GM19328 (cell line): ENCODE data around the gene PLEKHG4.

Experiments
- ATAC-seq: cut with Tn5 transposase; IDR thresholded peaks from one replicate; pipeline ENCODE4 v1.9.1; 2021; ENCODE audit warnings: mild to moderate bottlenecking, moderate library complexity; ENCODE audit not compliant: unreplicated experiment

PLEKHG4 gene

GRCh38 chr16:67259705-67260104, 19.6 kb upstream of the PLEKHG4 start:
- ATAC-seq = no peak

GRCh38 chr16:67260426-67261063, 18.8 kb upstream of the PLEKHG4 start:
- ATAC-seq = no peak

DNA sequence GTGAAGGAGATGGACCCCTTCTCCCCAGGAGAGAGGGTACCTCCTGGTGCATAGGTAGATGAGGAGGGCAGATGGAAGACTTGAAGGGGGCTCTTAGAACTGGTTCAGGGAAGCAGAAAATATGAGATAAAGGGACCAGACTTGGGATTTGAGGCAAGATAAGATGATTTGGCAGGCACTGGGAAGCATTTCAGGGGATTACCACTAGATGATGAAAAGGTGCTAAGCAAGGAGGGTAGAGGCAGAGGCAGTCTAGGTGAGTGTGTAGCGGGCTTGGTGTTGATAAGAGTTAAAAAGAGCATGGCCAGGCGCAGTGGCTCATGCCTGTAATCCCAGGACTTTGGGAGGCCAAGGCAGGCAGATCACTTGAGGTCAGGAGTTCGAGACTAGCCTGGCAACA, 16.1 kb upstream of the PLEKHG4 start:
- no peak for ATAC-seq

- no peak for ATAC-seq
Observed at GRCh38 chr16:67264277-67264676, 15.1 kb upstream of the PLEKHG4 start.

DNA sequence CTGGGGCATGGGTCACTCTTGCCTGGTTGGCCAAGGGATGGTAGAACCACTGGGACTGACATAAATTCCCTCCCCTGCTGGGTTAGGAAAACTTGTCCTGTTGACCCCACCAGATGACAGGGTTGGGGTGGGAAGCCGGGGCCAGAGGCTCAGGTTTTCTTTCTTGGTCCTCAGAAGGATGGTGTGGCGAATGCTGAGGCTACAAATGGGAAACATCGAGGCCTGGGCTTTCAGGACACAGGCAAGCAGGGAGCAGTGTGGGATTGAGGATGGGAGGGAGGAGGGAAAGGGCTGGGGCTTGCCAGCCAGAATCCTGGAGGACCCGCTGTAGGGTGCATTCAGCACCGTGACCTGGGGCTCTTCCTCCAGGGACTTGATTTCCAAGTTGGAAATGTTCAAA, 14.5 kb upstream of the PLEKHG4 start:
- ATAC-seq = no peak

DNA sequence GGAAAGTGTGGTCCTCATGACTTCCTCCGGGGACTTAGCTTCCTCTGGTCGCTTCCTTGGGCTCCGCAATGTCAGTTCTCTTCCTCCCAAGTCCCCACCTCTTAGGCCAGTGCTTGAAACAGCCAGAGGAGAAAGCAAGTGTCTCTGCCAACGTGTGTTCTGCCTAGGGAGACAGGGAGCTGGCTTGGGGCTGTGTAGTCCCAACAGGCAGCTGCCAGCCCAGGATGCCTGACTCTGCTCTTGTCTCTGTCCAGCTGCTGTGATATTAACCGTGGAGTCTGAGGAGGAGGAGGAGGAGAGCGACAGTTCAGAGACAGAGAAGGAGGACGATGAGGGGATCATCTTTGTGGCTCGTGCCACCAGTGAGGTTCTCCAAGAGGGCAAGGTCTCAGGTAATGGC, 13.5 kb upstream of the PLEKHG4 start:
- ATAC-seq = no peak

GRCh38 chr16:67268136-67268579, 11.2 kb upstream of the PLEKHG4 start:
- ATAC-seq = no peak

- ATAC-seq = no peak
Observed at GRCh38 chr16:67269766-67270165, 9.6 kb upstream of the PLEKHG4 start.

DNA sequence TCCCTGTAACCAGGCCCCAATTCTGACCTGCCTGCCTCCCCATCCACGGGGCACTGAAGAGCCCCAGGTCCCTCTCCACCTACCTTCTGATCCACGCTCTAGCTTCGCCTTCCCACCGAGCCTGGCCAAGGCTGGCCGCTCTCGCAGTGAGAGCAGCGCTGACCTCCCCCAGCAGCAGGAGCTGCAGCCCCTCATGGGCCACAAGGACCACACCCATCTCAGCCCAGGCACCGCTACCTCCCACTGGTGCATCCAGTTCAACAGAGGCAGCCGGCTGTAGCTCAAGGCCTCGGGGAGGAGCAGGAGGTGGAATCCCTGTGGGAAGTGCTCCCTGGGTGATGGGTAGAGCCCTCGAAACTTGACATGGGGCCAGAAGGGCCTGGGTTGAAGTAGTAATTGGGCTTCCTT, 8.4 kb upstream of the PLEKHG4 start:
- no peak for ATAC-seq

DNA sequence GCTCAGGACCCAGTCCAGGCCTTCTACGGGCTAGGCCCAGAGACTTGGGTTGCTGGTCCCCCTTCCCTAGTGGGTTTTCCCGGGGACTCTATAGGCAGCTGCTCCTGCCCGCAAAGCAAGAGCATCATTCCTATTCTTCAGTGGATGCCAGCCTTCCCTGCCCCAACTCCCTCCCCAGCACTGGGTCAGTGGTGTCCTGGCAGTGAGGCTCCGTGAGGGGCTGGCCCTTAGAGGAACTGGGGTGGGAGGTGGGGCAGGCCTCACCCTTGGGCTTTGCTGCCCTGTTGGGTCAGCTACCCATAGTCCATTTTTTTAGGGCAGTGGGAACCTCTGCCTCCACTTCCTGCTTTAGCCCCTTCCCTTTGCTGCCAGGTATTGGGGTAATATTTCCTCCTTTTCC, 7.9 kb upstream of the PLEKHG4 start:
- ATAC-seq = no peak

DNA sequence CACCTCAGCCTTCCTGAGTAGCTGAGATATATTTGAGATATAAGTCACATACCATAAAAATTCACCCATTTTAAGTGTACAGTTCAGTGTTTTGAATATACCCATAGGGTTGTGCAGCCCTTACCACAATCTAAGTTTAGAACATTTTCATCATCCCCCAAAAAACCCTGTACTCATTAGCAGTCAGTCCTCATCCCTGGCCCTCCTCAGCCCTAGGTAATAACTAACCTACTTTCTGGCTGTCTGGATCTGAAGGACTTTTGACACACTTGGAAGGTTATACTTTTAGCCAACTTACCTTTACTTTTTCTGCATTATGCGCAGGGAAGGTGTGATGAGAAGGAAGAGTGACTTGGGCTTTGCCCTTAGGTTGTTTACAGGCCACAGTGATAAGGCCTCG, 4.0 kb upstream of the PLEKHG4 start:
- no peak for ATAC-seq

GRCh38 chr16:67277294-67277998, 1.9 kb upstream of the PLEKHG4 start:
- ATAC-seq = no peak

DNA sequence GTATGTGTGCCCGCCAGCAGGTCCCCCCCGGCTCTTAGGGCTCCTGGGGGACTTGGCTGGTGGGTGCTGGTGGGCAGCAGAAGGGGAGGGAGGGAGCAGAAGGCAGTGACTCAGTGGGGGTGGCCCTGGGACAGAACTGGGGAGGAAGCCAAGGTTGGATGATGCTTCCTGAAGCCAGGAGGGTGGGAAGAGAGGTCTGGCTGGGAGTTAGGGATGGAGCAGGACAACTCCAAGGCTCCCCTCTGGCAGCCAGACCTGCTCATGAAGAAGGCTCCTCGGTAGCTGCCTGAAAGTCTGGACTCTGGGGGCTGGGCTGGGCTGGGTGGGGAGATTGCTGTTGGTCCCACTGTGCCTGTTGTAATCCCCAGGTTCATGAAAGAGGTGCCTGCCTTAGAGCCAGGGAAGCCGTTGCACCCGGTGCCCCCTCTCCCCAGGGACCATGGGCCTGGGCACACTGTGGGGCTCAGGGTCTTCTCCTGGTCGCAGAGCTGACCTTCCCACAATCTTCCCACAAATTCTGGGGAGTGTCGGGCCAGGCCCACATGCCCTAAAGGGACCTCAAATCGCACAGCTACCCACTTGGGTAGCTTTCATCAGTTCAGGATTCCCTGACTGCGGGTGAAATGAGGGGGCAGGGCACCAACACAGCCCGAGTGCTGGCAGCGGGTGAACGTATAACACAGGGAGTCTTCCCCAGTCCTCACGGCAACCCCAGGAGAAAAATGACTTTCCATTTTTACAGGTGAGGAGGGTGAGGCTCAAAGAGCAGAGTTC, 1.1 kb upstream of the PLEKHG4 start:
- ATAC-seq = no peak

DNA sequence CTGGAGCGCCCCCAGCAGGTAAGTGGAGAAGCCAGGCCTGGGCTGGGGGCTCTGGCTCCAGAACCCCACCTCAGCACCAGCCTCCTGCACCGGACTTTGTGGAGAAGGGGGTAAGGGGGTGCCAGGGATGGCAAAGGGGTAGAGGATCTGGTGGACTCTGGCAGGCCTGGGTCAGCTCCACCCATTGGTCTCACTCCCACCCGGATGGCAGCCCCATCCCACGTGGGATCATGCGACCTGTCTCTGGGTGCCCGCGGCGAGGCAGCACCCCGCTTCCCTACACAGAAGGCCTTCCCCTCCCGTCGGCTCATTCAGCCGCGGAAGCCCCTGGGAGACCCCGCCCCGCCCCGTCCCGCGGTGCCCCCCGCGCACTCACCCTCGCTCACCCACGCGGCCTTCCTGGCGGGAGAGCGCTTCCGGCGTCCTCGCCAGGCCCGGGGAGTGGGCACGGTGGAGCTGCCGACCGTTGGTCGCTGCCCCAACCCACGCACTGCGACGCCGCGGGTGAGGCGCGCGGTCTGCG, 498 bp upstream of the PLEKHG4 start:
- peak; percentile 23 for ATAC-seq

DNA sequence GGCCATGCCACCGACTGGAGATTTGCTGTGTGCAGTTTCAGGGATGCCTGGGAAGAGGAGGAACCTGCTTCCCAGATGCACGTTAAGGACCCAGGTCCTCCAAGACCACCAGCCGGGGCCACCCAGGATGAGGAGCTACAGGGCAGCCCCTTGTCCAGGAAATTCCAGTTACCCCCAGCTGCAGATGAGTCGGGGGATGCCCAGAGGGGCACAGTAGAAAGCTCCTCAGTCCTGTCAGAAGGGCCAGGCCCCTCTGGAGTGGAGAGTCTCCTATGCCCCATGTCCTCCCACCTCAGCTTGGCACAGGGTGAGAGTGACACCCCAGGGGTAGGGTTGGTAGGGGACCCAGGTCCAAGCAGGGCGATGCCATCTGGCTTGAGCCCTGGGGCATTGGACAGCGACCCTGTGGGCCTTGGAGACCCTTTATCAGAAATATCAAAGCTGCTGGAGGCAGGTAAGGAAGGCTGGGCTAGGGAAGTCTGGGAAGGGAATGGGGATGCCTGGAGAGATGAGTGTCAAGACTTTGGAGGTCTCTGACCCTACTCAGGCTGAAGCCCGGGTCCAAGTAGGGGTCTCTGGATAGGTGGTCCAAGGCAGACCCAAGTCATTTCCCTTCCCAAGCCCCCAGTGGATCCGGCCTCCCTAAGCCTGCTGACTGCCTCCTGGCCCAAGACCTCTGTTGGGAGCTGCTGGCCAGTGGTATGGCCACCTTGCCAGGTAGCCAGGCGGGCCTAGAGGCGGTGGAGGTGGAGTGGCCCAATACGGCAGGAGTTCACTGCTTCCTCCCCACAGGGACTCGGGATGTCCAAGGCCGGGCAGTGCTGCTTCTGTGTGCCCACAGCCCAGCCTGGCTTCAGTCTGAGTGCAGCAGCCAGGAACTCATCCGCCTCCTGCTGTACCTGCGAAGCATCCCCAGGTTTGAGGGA, 1.0 kb downstream of the PLEKHG4 start:
- ATAC-seq = no peak

- no peak for ATAC-seq
Observed at GRCh38 chr16:67281536-67282446, 2.5 kb downstream of the PLEKHG4 start.

DNA sequence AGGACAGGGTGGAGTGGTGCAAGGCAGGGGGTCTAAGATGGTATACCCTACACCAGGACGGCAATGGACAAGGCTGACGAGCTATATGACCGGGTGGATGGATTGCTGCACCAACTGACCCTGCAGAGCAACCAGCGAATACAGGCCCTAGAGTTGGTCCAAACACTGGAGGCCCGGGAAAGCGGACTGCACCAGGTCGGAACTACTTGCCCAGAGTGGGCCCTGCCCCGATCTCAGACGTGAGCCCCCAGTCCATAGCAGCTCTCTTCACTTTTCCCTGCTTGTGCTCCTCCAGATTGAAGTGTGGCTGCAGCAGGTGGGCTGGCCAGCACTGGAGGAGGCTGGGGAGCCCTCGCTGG, 3.1 kb downstream of the PLEKHG4 start:
- no peak for ATAC-seq

DNA sequence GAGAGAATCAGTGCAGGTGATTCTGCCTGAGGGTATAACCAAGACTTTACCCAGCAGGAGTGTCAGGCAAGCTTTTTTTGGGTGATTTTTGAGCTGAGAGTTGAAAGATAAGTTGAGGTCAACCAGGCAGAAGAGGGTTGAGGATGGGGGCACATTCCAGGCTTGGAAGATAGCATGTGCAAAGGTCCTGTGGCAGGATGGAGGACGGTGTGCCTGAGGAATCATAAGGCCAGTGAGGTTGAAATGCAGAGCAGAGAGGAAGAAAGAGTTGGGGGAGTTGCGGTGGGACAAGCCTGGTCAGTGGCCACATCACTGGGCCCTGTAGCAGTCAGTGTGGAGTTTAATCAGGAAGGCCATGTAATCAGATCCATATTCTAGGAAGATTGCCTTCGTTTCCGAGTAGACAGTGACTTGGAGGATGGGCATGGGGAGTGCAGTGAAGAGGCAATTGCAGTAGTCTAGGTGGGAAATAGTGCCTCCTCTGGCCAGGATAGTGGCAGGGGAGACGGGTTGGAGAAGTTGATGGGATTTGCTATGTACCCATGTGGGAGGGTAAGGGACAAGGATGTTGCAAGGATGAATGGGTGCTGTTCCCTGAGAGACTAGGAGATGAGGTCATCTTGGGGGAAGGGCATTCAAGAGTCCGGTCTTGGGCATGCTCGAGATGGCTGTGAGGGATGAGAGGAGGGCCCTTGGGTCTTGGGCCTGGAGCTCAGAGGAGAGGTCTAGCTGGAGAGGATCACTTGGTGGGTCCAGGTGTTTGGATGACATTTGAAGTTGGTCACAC, 3.9 kb downstream of the PLEKHG4 start:
- ATAC-seq = no peak
